Liver (tissue), 9 donors: Measurements from ENCODE around the gene BCL2L13. TPM values are rescaled to one million over a fixed set of nuclear protein-coding genes. Genes with fewer than 3 reads are reported as not detected.

Source experiments
- DNase-seq: peaks from one replicate; pipeline ENCODE4 v3.0.0-alpha.2; 2017; ENCODE audit warnings: low spot score
- H3K27ac ChIP-seq, 2 donors: one replicate each; pipeline ENCODE4 v1.7.0; 2013; ENCODE audit warnings: inconsistent platforms in 2 of 2, low read length in 2 of 2, control low read depth in 1 of 2, low read depth in 1 of 2, mild to moderate bottlenecking in 1 of 2
- H3K27me3 ChIP-seq, 4 donors: one replicate each; pipeline versions ENCODE4 v1.6.1 to v1.7.0; 2013; ENCODE audit warnings: low read length in 3 of 4, inconsistent platforms in 1 of 4, mild to moderate bottlenecking in 1 of 4, moderate library complexity in 1 of 4; ENCODE audit not compliant: control insufficient read depth in 4 of 4, insufficient read depth in 4 of 4
- H3K36me3 ChIP-seq, 4 donors: one replicate each; pipeline versions ENCODE4 v1.6.1 to v1.7.0; 2013; ENCODE audit warnings: low read length in 3 of 4, mild to moderate bottlenecking in 3 of 4, low read depth in 1 of 4, moderate library complexity in 1 of 4; ENCODE audit not compliant: control insufficient read depth in 4 of 4, insufficient read depth in 3 of 4
- H3K4me1 ChIP-seq, 4 donors: one replicate each; pipeline versions ENCODE4 v1.6.1 to v1.7.0; 2013; ENCODE audit warnings: low read length in 3 of 4, mild to moderate bottlenecking in 3 of 4, moderate library complexity in 1 of 4; ENCODE audit not compliant: control insufficient read depth in 4 of 4, insufficient read depth in 4 of 4
- H3K4me3 ChIP-seq, 3 donors: one replicate each; pipeline versions ENCODE4 v1.6.1 to v1.7.0; 2013; ENCODE audit warnings: low read length in 3 of 3, control low read depth in 1 of 3, low read depth in 1 of 3, mild to moderate bottlenecking in 1 of 3
- H3K9ac ChIP-seq, 2 donors: one replicate each; pipeline ENCODE4 v1.7.0; 2013; ENCODE audit warnings: low read length in 2 of 2, mild to moderate bottlenecking in 2 of 2, moderate library complexity in 2 of 2, control low read depth in 1 of 2, low read depth in 1 of 2
- H3K9me3 ChIP-seq, 4 donors: one replicate each; pipeline versions ENCODE4 v1.6.1 to v1.7.0; 2013; ENCODE audit warnings: low read length in 3 of 4; ENCODE audit not compliant: control insufficient read depth in 4 of 4
- CTCF ChIP-seq: fragments of 150-350 bp; IDR thresholded peaks from 2 replicates; pipeline ENCODE4 v1.5.1; 2017; ENCODE audit warnings: improper control_type of control experiment, low read depth, low read length; ENCODE audit not compliant: missing input control
- EGR1 ChIP-seq, 2 donors: IDR thresholded peaks; 2 replicates each; pipeline ENCODE4 v1.6.1; 2016 to 2018; ENCODE audit warnings: antibody characterized with exemption in 2 of 2, low read depth in 2 of 2
- FOXA1 ChIP-seq: IDR thresholded peaks from 2 replicates; pipeline ENCODE4 v1.6.1; 2016; ENCODE audit warnings: antibody characterized with exemption
- FOXA2 ChIP-seq: IDR thresholded peaks from 2 replicates; pipeline ENCODE4 v1.6.1; 2016; ENCODE audit warnings: antibody characterized with exemption
- GABPA ChIP-seq, 2 donors: IDR thresholded peaks in 1 of 2; conservative IDR thresholded peaks in 1 of 2; 2 replicates each; pipeline ENCODE4 v1.6.1; 2016; ENCODE audit warnings: antibody characterized with exemption in 2 of 2, mild to moderate bottlenecking in 1 of 2, moderate library complexity in 1 of 2
- HNF4A ChIP-seq, 2 donors: conservative IDR thresholded peaks; 2 replicates each; pipeline ENCODE4 v1.6.1; 2016; ENCODE audit warnings: antibody characterized with exemption in 2 of 2, mild to moderate bottlenecking in 2 of 2
- HNF4G ChIP-seq: IDR thresholded peaks from 2 replicates; pipeline ENCODE4 v1.6.1; 2016; ENCODE audit warnings: antibody characterized with exemption
- JUND ChIP-seq, 2 donors: IDR thresholded peaks; 2 replicates each; pipeline ENCODE4 v1.6.1; 2016; ENCODE audit warnings: antibody characterized with exemption in 2 of 2
- MAX ChIP-seq: IDR thresholded peaks from 2 replicates; pipeline ENCODE4 v1.6.1; 2016; ENCODE audit warnings: antibody characterized with exemption
- NR2F2 ChIP-seq: IDR thresholded peaks from 2 replicates; pipeline ENCODE4 v1.6.1; 2016; ENCODE audit warnings: antibody characterized with exemption
- RAD21 ChIP-seq, 2 donors: IDR thresholded peaks; 2 replicates each; pipeline ENCODE4 v1.6.1; 2016; ENCODE audit warnings: antibody characterized with exemption in 2 of 2, mild to moderate bottlenecking in 2 of 2
- REST ChIP-seq: IDR thresholded peaks from 2 replicates; pipeline ENCODE4 v1.6.1; 2016; ENCODE audit warnings: antibody characterized with exemption, mild to moderate bottlenecking
- RXRA ChIP-seq, 2 donors: IDR thresholded peaks; 2 replicates each; pipeline ENCODE4 v1.6.1; 2017 to 2018; ENCODE audit warnings: antibody characterized with exemption in 2 of 2, mild to moderate bottlenecking in 1 of 2
- SP1 ChIP-seq: IDR thresholded peaks from 2 replicates; pipeline ENCODE4 v1.6.1; 2018; ENCODE audit warnings: antibody characterized with exemption, mild to moderate bottlenecking
- TAF1 ChIP-seq: conservative IDR thresholded peaks from 2 replicates; pipeline ENCODE4 v1.6.1; 2016; ENCODE audit warnings: antibody characterized with exemption, mild to moderate bottlenecking
- YY1 ChIP-seq: IDR thresholded peaks from 2 replicates; pipeline ENCODE4 v1.6.1; 2016; ENCODE audit warnings: antibody characterized with exemption, mild to moderate bottlenecking
- WGBS: extraction: QIAGEN DNeasy Blood & Tissue Kit; methylation state at CpG from one replicate; pipeline ENCODE4 v1.1.7; 2013; 5-methylcytosine and 5-hydroxymethylcytosine counted together
- polyA plus RNA-seq, 2 donors: library from polyadenylated mRNA; stranded (reverse) in 1 of 2; unstranded in 1 of 2; fragments of 200-250 nt in 1 of 2; fragments of >200 nt in 1 of 2; fragmentation: Nextera tagmentation in 1 of 2; extraction: Ambion mirVana in 1 of 2; gene quantifications; one replicate each; pipeline versions ENCODE4 v1.2.1 to v1.2.3, GENCODE V29; 2013 to 2015
- total RNA-seq, 2 donors: library from RNA; depleted of rRNA; stranded (reverse); fragments of >200 nt; gene quantifications; one replicate each; pipeline ENCODE4 v1.2.3, GENCODE V29; 2014
- TF ChIP-seq, protein P1 (sequence below): IDR thresholded peaks from 2 replicates; pipeline ENCODE4 v1.6.1; 2016; ENCODE audit warnings: antibody characterized with exemption
- TF ChIP-seq, protein P2 (sequence below): IDR thresholded peaks from 2 replicates; pipeline ENCODE4 v1.6.1; 2016; ENCODE audit warnings: antibody characterized with exemption
- donor health status: healthy.
- donor health status: healthy.
- donor health status: healthy.
- donor health status: healthy.
- donor health status: healthy.

Gene BCL2L13
- total and polyA plus RNA-seq, 4 donors, result 22.3 to 31.8 (median 24.5) TPM

- no peak for TF ChIP-seq MAX
- TF ChIP-seq FOXA1, result no peak
- no peak for TF ChIP-seq GABPA (IDR thresholded peaks at IDR 0.05 in 1 of 2, conservative IDR thresholded peaks at IDR 0.05 in 1 of 2)
- TF ChIP-seq SP1, result no peak
- TF ChIP-seq RXRA (IDR thresholded peaks at IDR 0.05), result no peak
- no peak for TF ChIP-seq CTCF
- no peak for TF ChIP-seq JUND (IDR thresholded peaks at IDR 0.05)
- TF ChIP-seq FOXA2, result no peak
These were observed 73.9 kb downstream of the BCL2L13 start (continued) for GRCh38 chr22:17712441-17712840.

DNA sequence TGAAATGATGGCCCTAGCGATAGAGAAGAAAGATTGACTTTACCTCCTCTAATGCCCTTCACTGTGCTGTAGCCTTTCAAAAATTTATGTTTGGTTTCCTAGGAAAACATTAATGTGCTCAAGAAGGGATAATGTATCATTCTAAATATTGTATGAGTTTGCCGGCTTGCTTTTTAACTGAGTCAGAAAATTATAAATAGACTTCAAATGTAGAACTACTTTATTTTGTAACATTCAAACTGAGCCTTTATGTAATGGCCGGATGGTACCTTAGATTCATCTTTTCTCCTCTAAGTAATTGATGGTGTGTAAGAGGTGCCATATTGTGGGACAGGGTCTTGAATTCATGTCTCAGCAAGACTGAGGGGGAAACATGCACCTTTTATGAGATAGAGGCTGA, 78.0 kb downstream of the BCL2L13 start:
- Histone ChIP-seq H3K27me3 (no peaks in the 10 kb centered on the region), H3K4me3 (no peak overlapping the region), H3K36me3 (peaks cover 0 to 3% (median 0%) of the 10 kb centered on the region in 4 donors), H3K9me3 (no peaks in the 10 kb centered on the region), H3K9ac (no peak overlapping the region), H3K4me1 (no peaks in the 10 kb centered on the region), H3K27ac (no peak overlapping the region)
- 97% methylated on average over 3 of the region's 3 CpGs for WGBS
- DNase-seq, result no peak
- TF ChIP-seq, protein P1, sequence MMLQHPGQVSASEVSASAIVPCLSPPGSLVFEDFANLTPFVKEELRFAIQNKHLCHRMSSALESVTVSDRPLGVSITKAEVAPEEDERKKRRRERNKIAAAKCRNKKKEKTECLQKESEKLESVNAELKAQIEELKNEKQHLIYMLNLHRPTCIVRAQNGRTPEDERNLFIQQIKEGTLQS, result no peak
- TF ChIP-seq NR2F2 (no peak), REST (no peak), HNF4A (conservative IDR thresholded peaks at IDR 0.05) (no peak), SP1 (no peak), YY1 (no peak), TAF1 (no peak), JUND (IDR thresholded peaks at IDR 0.05) (no peak), MAX (no peak), FOXA2 (no peak), HNF4G (no peak), RAD21 (IDR thresholded peaks at IDR 0.05) (no peak), FOXA1 (no peak), GABPA (IDR thresholded peaks at IDR 0.05 in 1 of 2, conservative IDR thresholded peaks at IDR 0.05 in 1 of 2) (no peak), CTCF (no peak), EGR1 (IDR thresholded peaks at IDR 0.05; ENCODE audit: low read depth in 2 of 2) (no peak), RXRA (IDR thresholded peaks at IDR 0.05) (no peak)
- TF ChIP-seq, protein P2, sequence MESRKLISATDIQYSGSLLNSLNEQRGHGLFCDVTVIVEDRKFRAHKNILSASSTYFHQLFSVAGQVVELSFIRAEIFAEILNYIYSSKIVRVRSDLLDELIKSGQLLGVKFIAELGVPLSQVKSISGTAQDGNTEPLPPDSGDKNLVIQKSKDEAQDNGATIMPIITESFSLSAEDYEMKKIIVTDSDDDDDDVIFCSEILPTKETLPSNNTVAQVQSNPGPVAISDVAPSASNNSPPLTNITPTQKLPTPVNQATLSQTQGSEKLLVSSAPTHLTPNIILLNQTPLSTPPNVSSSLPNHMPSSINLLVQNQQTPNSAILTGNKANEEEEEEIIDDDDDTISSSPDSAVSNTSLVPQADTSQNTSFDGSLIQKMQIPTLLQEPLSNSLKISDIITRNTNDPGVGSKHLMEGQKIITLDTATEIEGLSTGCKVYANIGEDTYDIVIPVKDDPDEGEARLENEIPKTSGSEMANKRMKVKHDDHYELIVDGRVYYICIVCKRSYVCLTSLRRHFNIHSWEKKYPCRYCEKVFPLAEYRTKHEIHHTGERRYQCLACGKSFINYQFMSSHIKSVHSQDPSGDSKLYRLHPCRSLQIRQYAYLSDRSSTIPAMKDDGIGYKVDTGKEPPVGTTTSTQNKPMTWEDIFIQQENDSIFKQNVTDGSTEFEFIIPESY, result no peak
